HG03378 (cell line): Measurements from ENCODE around the gene RHOG.

Experiments
- ATAC-seq: cut with Tn5 transposase; IDR thresholded peaks from one replicate; pipeline ENCODE4 v1.9.1; 2021; ENCODE audit warnings: mild to moderate bottlenecking, moderate library complexity; ENCODE audit not compliant: unreplicated experiment

The RHOG gene

DNA sequence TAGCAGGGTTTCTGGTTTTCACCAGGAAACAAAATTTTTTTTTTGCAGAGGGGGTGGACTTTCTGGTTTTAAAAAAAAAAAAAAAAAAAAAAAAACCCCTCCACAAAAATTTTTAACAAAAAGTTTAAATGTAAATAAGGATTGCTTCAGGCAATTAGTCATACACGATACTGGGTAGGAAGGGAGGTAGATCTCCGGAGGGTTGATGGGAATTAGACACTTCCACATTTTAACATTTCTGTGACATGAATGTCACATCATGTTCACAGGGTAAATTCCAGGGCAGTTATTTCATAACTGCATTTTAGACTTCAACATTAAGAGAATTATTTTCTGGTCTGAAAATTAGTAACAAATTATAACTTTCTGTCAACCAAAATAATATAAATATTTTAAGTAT, 59.3 kb downstream of the RHOG start:
- ATAC-seq: no peak
